Mesendoderm (in vitro differentiated cells): ENCODE results near the gene CLUH. TPM values are rescaled to one million over a fixed set of nuclear protein-coding genes. Genes with fewer than 3 reads are reported as not detected.

Source experiments
- DNase-seq: peaks from one replicate; pipeline ENCODE4 v3.0.0; 2013
- H2AK5ac ChIP-seq: 2 replicates; pipeline ENCODE4 v1.6.1; 2013; ENCODE audit warnings: low read length, inconsistent platforms
- H2BK120ac ChIP-seq: 2 replicates; pipeline ENCODE4 v1.6.1; 2013; ENCODE audit warnings: low read depth, mild to moderate bottlenecking, low read length, moderate library complexity, mixed read lengths
- H2BK15ac ChIP-seq: replicated peaks from 2 replicates; pipeline ENCODE4 v1.6.1; 2013; ENCODE audit warnings: low read depth, mild to moderate bottlenecking, moderate library complexity
- H2BK5ac ChIP-seq: 2 replicates; pipeline ENCODE4 v1.6.1; 2013; ENCODE audit warnings: low read length, inconsistent platforms
- H3K18ac ChIP-seq: 2 replicates; pipeline ENCODE4 v1.6.1; 2013; ENCODE audit warnings: mild to moderate bottlenecking, low read length, mixed read lengths
- H3K23ac ChIP-seq: one replicate; pipeline ENCODE4 v1.6.1; 2013; ENCODE audit warnings: low read length
- H3K27ac ChIP-seq: 2 replicates; pipeline ENCODE4 v1.5.1; 2013; ENCODE audit warnings: low read depth, mild to moderate bottlenecking, inconsistent platforms, low read length, moderate library complexity
- H3K27me3 ChIP-seq: 2 replicates; pipeline ENCODE4 v1.6.1; 2013; ENCODE audit warnings: low read length, control low read depth, mild to moderate bottlenecking, inconsistent platforms; ENCODE audit not compliant: insufficient read depth, poor library complexity
- H3K36me3 ChIP-seq: 2 replicates; pipeline ENCODE4 v1.6.1; 2013; ENCODE audit warnings: low read length, inconsistent platforms; ENCODE audit not compliant: control insufficient read depth, insufficient read depth
- H3K4ac ChIP-seq: one replicate; pipeline ENCODE4 v1.6.1; 2013; ENCODE audit warnings: low read depth, mild to moderate bottlenecking, low read length, moderate library complexity
- H3K4me1 ChIP-seq: 2 replicates; pipeline ENCODE4 v1.6.1; 2013; ENCODE audit warnings: low read depth, low read length, inconsistent platforms; ENCODE audit not compliant: control insufficient read depth
- H3K4me2 ChIP-seq: 2 replicates; pipeline ENCODE4 v1.6.1; 2013; ENCODE audit warnings: low read length
- H3K4me3 ChIP-seq: 2 replicates; pipeline ENCODE4 v1.5.1; 2013; ENCODE audit warnings: mild to moderate bottlenecking, low read length
- H3K56ac ChIP-seq: one replicate; pipeline ENCODE4 v1.6.1; 2013; ENCODE audit warnings: low read length
- H3K79me1 ChIP-seq: 2 replicates; pipeline ENCODE4 v1.6.1; 2013; ENCODE audit warnings: low read length, inconsistent platforms
- H3K79me2 ChIP-seq: 2 replicates; pipeline ENCODE4 v1.6.1; 2013; ENCODE audit warnings: mild to moderate bottlenecking, low read length; ENCODE audit not compliant: control insufficient read depth, insufficient read depth
- H3K9ac ChIP-seq: 2 replicates; pipeline ENCODE4 v1.6.1; 2013; ENCODE audit warnings: low read length, inconsistent platforms
- H4K5ac ChIP-seq: one replicate; pipeline ENCODE4 v1.6.1; 2013; ENCODE audit warnings: low read length
- H4K8ac ChIP-seq: one replicate; pipeline ENCODE4 v1.6.1; 2013; ENCODE audit warnings: low read depth, mild to moderate bottlenecking, control low read depth, low read length, moderate library complexity
- WGBS: extraction: QIAGEN DNeasy Blood & Tissue Kit; methylation state at CpG from one replicate; pipeline ENCODE4 v1.1.7; 2013; ENCODE audit warnings: low lambda C conversion rate, missing lambda C conversion rate; ENCODE audit not compliant: insufficient coverage; ENCODE audit errors: extremely low coverage; 5-methylcytosine and 5-hydroxymethylcytosine counted together
- small RNA-seq: library from polyadenylated mRNA; stranded (forward); fragments of <200 nt; extraction: miRNeasy Mini kit (QIAGEN cat#:217004); gene quantifications from one replicate; pipeline ENCODE3, GENCODE V24; 2013; ENCODE audit not compliant: insufficient read depth

CLUH gene

GRCh38 chr17:2647957-2648356, 63.6 kb downstream of the CLUH start:
- Histone ChIP-seq H3K9ac (no peak overlapping the region), H3K4ac (no peak overlapping the region), H3K79me1 (peaks cover 1% of the 10 kb centered on the region), H3K79me2 (peaks cover 5% of the 10 kb centered on the region), H3K4me3 (no peak overlapping the region), H3K36me3 (no peaks in the 10 kb centered on the region), H4K5ac (no peak overlapping the region), H3K4me1 (no peaks in the 10 kb centered on the region), H3K18ac (no peak overlapping the region), H2AK5ac (no peak overlapping the region), H2BK5ac (no peak overlapping the region), H4K8ac (no peak overlapping the region), H2BK15ac (no peak overlapping the region), H3K4me2 (no peak overlapping the region), H3K27ac (no peak overlapping the region), H3K23ac (no peak overlapping the region), H3K56ac (no peak overlapping the region), H3K27me3 (no peaks in the 10 kb centered on the region), H2BK120ac (no peak overlapping the region)
- DNase-seq: no peak
- no CpG with 5 or more reads among the region's 6 CpGs for WGBS

DNA sequence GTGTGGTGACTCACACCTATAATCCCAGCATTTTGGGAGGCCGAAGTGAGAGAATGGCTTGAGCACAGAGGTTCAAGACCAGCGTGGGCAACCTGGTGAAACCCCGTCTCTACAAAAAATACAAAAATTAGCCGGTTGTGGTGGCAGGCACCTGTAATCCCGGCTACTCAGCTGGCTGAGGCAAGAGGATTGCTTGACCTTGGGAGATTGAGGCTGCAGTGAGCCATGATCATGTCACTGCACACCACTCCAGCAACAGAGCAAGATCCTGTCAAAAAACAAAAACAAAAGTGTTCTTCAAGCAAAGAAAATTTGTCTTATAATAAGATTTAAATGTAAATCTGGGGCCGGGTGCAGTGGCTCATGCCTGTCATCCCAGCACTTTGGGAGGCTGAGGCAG, 66.6 kb downstream of the CLUH start:
- WGBS: no CpG with 5 or more reads among the region's 6 CpGs
- Histone ChIP-seq H4K8ac (no peak overlapping the region), H3K4me1 (no peaks in the 10 kb centered on the region), H3K79me1 (peaks cover 1% of the 10 kb centered on the region), H2BK5ac (no peak overlapping the region), H3K27ac (no peak overlapping the region), H3K36me3 (no peaks in the 10 kb centered on the region), H3K56ac (no peak overlapping the region), H3K9ac (no peak overlapping the region), H2BK15ac (no peak overlapping the region), H3K79me2 (peaks cover 2% of the 10 kb centered on the region), H3K4ac (no peak overlapping the region), H3K4me2 (no peak overlapping the region), H2BK120ac (no peak overlapping the region), H3K4me3 (no peak overlapping the region), H4K5ac (no peak overlapping the region), H2AK5ac (no peak overlapping the region), H3K27me3 (no peaks in the 10 kb centered on the region), H3K23ac (no peak overlapping the region), H3K18ac (no peak overlapping the region)
- DNase-seq: no peak

Small RNA genes within 50 kb of the gene (small RNA-seq; reads per million reads assigned to genes)
- not detected for gene MIR1253
- not detected for gene MIR6776
- gene RN7SL608P: not detected
- not detected for gene hsa-mir-1253
